ENCODE data around the gene LTBP3. TPM values are rescaled to one million over a fixed set of nuclear protein-coding genes. Genes with fewer than 3 reads are reported as not detected.

The LTBP3 gene
- total and polyA plus RNA-seq, 9 of the 15 experiments (the other 6 are each of a cell fraction or from before 2014, with no cell fraction given): 0.06 to 20.5 (median 4.8) TPM

- TF ChIP-seq THAP12 (CRISPR knock-in tag; IDR thresholded peaks at IDR 0.05) (no peak), PHF20 (IDR thresholded peaks at IDR 0.05; ENCODE audit: partially characterized antibody) (peak; percentile 26), SMAD4 (CRISPR knock-in tag; conservative IDR thresholded peaks at IDR 0.05) (peak; percentile 56; the same call in 1 of the 2 replicates), CBFA2T2 (conservative IDR thresholded peaks at IDR 0.05) (no peak), HDAC8 (tag; IDR thresholded peaks at IDR 0.05) (no peak), HNRNPL (IDR thresholded peaks at IDR 0.05; ENCODE audit: low read depth, low read length) (peak; percentile 42; the same call in 1 of the 2 replicates), IFI16 (CRISPR knock-in tag; IDR thresholded peaks at IDR 0.05) (no peak), NFIC (IDR thresholded peaks at IDR 0.05) (peak; percentile 86), THAP7 (CRISPR knock-in tag; IDR thresholded peaks at IDR 0.05) (no peak), CXXC5 (CRISPR knock-in tag; IDR thresholded peaks at IDR 0.05) (peak; percentile 82), NONO (IDR thresholded peaks at IDR 0.05; ENCODE audit: low read depth in 2 of 2, low read length in 1 of 2) (peak in 1 of 2 experiments; percentile 15; a peak in 1 of 4 replicates), HNRNPK (IDR thresholded peaks at IDR 0.05; ENCODE audit: low read depth, low read length, poor library complexity, severe bottlenecking) (no peak), NCOA6 (IDR thresholded peaks at IDR 0.05) (no peak), ZFP91 (CRISPR knock-in tag; IDR thresholded peaks at IDR 0.05) (no peak), POU5F1 (IDR thresholded peaks at IDR 0.05; ENCODE audit: borderline replicate concordance, low read depth, low read length, partially characterized antibody) (no peak), ZNF76 (CRISPR knock-in tag; IDR thresholded peaks at IDR 0.05; ENCODE audit: borderline replicate concordance) (0 out of 2 replicates have a peak, but pooled peaks have one; percentile 21), ZNF12 (CRISPR knock-in tag; IDR thresholded peaks at IDR 0.05) (no peak), NR2C2 (CRISPR knock-in tag; IDR thresholded peaks at IDR 0.05) (0 out of 2 replicates have a peak, but pooled peaks have one; percentile 15), NR2C2 (tag; IDR thresholded peaks at IDR 0.05) (peak; percentile 75; the same call in 1 of the 2 replicates), ZBTB1 (CRISPR knock-in tag; IDR thresholded peaks at IDR 0.05; ENCODE audit: borderline replicate concordance, low read depth) (no peak), RBFOX2 (IDR thresholded peaks at IDR 0.05; ENCODE audit: low read depth, low read length) (peak; percentile 75), RCOR1 (IDR thresholded peaks at IDR 0.05; ENCODE audit: borderline replicate concordance in 1 of 2, low read depth in 2 of 2, low read length in 2 of 2) (no peak), MIER1 (IDR thresholded peaks at IDR 0.05; ENCODE audit: low read depth) (no peak), CTBP1 (IDR thresholded peaks at IDR 0.05; ENCODE audit: borderline replicate concordance) (peak; percentile 52; the same call in 1 of the 2 replicates)
Observed at GRCh38 chr11:65546217-65546958, 11.8 kb downstream of the LTBP3 start (continued).
